Renal cortical epithelial cell (primary cell): ENCODE data around the gene OR2T4. TPM values are rescaled to one million over a fixed set of nuclear protein-coding genes. Genes with fewer than 3 reads are reported as not detected.

Source experiments
- DNase-seq: peaks from one replicate; pipeline ENCODE4 v3.0.0-alpha.2; 2011; ENCODE audit warnings: low read depth
- total RNA-seq: library from RNA; depleted of rRNA; stranded (reverse); fragments of >200 nt; gene quantifications from 2 replicates; pipeline ENCODE4 v1.2.3, GENCODE V29; 2014

The OR2T4 gene, protein sequence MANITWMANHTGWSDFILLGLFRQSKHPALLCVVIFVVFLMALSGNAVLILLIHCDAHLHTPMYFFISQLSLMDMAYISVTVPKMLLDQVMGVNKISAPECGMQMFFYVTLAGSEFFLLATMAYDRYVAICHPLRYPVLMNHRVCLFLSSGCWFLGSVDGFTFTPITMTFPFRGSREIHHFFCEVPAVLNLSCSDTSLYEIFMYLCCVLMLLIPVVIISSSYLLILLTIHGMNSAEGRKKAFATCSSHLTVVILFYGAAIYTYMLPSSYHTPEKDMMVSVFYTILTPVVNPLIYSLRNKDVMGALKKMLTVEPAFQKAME
- total RNA-seq: not detected in 2 replicates

DNA sequence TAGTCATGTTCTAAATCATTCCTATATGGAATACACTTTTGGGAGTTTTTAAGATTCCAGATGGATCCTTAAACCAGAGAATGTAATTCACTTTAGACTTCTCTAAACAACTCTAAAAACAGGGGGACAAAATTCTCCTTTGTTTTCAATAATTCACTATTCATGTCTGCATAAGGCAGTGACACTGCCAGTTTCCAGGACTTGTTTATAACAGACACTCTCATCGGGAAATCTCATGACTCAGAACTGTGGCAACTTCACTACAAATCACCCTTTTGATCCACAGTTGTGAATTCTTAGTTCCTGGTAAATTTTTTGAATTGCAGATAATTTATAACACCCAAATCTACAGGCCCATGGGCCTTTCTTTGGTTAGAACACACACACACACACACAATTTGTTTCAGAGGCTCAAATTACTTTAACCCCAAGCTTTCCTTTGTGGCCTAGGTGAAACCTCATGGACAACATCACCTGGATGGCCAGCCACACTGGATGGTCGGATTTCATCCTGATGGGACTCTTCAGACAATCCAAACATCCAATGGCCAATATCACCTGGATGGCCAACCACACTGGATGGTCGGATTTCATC is at the start of gene OR2T4:
Gene OR2T4, plus strand, starts transcription at position 545 of the 595 bp plus-strand sequence. Its CDS starts 0 bp downstream, at position 545.
- no peak for DNase-seq

DNA sequence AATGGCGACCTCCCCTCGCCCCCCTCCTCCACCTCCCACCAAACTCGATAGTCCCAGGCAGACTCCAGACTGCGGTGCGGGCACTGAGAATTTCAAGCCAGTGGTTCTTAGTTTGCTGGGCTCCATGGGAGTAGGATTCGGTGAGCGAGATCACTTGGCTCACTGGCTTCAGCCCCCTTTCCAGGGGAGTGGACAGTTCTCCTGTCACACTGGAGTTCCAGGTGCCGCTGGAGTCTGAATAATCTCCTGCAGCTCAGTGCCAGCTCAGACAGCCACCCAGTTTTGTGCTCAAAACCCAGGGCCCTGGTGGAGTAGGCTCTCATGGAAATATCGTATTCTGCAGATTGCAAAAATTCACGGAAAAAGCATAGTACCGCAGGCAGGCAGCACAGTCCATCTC is 44.7 kb upstream of the OR2T4 start:
- DNase-seq: no peak

DNA sequence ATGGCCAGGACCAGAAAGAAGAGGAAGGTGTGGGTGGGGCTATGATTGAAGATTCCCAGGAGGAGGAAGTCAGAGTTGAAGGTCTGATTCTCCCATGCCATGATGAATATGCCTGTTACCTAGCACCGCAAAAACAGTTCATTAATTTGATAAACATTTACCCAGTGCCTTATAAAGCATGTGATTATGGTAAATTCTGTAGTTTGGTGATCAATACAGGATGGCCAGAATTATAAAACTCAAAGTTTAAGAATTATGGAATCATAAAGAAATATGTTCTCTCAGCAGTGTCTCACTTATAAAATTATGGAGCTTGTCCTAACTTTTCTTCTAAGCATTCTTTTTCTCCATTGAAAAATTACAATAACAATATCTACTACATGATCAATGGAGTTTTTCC is 37.0 kb upstream of the OR2T4 start, which contains the start of gene OR2M7:
Gene OR2M7, minus strand, starts transcription at position 101 of the 400 bp plus-strand sequence. Its CDS starts 0 bp downstream, at position 101.
- DNase-seq: no peak

DNA sequence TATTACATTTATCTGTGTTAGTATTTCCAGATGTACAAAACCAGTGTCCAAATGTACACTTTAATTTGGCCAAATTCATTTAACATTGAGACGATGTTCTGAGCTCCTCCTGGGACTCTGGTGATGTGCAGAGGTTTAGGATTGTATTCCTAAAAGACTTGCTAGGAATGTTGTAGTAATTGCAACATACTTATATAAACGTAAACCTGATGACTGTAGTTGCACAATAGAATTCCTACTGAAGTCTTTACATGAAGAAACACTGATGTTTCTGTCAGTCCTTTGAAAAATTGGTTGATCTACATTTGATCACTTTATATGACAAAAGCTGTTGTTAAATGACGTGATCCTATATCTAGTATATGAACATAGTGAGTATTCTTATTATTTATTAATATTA is 18.0 kb upstream of the OR2T4 start:
- DNase-seq: no peak

DNA sequence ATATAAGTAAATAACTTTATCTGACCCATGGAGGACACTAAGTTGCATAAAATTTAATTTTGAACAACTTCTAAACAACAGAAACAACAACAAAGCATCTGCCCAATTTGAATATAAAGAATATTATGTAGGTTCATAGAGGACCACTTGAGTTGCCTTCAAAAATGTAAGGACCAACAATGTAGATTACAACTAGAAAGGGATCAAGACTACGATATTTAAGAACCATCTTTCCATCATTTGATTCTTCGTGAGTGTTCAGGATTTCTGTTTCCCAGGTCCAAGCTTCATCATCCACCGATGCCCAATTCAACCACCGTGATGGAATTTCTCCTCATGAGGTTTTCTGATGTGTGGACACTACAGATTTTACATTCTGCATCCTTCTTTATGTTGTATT is 13.0 kb upstream of the OR2T4 start, which contains the start of gene OR14C36:
Gene OR14C36, plus strand, starts transcription at position 301 of the 400 bp plus-strand sequence. Its CDS starts 0 bp downstream, at position 301.
- no peak for DNase-seq

DNA sequence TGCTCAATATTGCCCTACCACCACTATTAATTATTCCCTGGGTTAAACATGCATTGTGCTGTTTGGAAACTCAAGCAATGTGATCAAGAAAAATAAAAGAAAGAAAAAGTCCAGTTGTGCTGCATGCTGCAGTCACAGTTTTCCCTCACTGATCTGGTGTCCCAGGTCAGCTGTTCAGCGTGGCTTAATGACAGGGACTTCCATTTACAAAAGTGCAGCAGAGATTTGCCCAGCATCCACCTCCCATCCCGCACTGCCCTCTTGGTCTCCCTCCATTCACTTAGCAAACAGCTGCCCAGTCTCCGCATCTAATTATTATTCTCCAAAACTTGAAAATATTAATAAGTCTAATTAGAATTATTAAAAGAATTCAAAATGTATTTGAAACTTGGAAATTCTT is 2.0 kb upstream of the OR2T4 start:
- no peak for DNase-seq

DNA sequence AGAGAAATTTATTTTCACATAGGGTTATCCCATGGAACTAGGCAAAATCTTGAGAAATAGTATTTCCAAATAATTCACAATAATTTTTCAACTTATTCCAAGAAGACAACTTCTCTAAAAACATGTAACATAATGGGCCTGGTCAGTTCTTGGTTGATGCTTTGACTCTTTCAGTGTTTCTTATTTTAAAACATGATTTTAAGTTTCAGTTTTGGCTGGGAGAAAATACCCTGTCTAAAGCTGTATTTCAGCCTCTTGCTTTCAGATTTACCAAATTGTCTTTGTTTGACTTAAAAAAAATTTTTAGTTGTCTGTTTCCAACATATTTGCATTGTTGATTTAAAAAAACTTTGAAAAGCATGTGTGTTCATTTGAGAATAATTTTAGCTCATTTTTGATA is 5.1 kb downstream of the OR2T4 start:
- DNase-seq: no peak

DNA sequence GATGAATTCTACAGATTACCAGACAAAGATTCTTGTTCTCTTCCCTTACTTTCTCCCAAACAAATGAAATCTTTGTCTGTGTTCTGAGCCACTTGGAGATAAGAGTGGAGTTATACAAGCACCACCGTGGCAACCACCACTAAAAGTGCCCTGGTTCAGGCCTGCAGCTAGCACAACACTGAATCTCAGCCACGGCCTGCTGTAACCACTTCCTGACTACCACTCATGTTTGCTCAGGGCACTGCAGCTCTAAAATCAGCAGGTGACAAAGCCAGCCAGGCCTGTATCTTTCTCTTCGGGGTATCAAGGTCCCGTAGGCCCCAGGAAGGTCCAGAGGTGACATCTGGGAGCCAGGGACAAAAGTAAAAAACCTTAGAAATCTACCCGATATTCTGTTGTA is 10.9 kb downstream of the OR2T4 start:
- DNase-seq: no peak

DNA sequence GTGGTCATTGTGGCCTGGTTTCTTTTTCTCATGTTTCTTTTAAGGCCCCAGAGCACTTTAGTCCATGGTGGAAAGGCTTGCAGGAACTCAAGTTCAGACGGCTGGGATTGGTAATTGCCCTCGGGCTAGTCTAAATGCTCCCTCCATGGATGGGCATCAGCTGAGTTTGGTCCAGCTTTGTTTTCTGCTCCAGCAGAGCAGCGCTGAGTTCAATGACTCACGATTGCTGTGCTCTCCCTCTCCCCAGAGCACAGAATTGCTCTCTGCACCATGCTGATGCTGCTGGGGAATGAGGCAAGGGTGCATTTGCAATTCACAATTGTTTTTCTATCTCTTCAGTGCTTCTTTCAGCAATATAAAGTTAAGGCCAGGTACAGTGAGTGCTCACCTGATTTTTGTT is 12.3 kb downstream of the OR2T4 start:
- DNase-seq: no peak

DNA sequence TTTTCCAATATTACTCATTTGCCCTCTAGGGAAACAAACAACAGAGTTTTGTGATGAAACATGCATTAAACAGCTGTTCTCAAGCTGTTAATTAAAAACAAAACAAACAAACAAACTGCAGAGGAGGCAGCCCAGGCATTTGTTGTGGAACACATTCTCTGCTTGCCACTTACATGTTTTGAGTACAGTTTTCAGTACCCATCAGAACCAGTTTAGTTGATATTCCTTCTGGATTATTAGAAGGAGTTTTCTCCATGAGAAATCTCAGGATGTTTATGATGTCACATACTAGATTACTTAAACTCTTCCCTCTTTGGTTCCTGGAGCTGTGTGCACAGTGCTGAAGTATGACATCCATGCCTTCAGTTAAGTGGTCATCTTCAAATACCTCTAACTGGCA is 14.0 kb downstream of the OR2T4 start, which contains the start of gene OR2T6:
Gene OR2T6, plus strand, starts transcription at position 301 of the 400 bp plus-strand sequence. CDS start 11,863 bp downstream, outside the sequence.
- DNase-seq: no peak

DNA sequence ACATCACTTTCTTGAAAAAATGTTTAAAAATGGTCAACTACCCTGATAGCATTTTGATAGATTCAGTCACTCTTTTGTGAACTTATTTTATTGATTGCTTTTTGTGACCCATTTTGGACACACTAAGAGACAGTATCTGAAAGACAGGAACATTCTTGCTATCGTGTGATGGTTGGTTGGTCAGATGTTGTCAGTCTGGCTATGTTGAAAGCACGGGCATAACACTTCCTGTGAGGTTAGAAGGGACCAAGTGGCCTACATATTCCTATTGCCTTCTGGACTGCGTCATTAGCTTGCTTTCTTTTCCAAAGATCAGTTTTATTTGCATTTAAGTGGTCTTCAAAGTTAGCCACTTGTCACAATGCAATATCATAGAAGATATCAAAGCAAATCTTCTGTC is 15.5 kb downstream of the OR2T4 start:
- no peak for DNase-seq

DNA sequence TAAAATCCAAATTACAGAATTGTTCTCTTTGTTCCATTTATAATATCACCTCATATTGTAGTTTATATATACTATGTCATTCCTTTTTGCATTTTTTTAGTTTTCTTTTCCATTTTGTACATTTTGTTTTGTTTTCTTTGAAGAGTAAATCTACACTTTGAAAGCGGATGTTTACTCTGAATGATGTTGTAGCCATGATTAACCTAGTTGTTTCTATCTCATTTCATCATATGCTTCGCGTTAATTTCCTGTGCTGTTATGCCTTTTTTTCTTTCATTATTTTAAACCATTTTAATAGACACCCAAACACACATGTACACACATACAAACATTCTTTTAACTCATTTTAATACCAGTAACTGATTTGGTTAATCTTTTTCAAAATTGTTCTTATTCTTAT is 19.4 kb downstream of the OR2T4 start:
- no peak for DNase-seq

DNA sequence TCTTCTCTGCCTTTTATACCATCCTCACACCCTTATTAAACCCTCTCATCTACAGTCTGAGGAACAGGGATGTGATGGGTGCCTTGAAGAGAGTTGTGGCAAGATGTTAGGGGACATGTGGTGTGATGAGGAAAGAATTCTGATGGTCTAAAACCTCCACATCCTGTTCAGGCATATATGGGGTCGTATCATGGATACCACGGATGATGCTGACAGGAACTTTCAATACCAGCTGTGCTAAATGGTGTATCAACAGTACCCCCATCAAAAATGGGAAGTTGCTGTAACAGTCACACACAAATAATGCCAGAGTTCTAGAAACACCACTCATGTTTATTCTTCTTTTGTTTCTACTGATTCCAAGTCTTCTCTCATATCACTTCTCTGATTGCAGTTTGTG is 27.0 kb downstream of the OR2T4 start:
- no peak for DNase-seq

DNA sequence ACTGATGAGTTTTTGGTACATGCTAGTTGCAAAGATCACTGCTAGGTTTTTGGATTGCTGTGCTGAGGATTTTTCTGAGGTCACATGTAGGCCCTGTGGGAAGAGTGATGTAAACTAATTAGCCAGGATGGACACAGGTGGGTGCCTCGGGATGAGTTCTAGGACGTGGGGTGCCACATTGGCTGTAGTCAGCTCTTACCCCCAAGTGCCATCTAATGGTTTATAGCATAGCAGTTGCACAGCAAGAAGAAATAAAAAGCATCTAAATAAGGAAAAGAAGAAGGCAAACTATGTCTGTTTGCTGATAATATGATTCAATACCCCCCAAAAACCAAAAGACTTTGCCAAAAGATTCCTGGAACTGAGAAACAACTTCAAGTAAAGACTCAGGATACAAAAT is 31.6 kb downstream of the OR2T4 start:
- DNase-seq: no peak

DNA sequence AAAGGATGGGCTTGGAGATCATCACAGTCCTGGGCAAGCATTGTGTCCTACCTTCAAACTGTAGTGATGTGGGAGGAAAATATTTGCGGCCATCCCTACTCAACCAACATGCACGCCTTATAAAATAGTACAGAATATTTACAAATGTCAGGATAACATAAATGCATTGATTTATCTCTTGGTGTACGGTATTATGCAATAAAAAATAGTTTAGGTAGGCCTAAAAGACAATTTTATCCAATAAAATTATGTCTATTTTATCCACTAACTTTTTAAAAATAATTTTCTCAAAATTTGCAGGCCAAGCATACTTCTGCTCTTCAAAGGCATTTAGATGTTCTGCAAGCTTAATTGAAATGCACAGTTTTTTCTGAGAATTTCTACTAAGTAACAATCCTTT is 41.3 kb downstream of the OR2T4 start, which contains the start of gene OR2T1:
Gene OR2T1, plus strand, starts transcription at position 301 of the 400 bp plus-strand sequence. CDS start 3,100 bp downstream, outside the sequence.
- DNase-seq: no peak

DNA sequence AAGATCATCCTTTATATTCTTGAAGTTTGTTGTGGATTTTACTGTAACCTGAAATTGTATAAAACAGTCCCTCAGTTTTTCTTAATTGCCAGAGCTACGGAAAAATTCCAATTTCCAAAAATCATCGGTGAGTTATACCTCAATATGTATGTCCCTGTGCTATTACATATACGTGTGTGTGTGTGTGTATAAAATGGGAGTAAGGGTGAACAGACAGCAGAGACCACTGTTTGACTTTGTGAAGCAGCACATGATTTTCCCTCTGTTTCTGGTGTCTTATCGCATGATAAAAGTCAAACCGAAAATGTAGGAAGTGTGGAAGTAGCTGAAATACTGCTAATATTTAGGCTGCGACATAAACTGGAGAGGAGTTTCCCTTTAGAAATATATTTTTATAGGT is 42.6 kb downstream of the OR2T4 start:
- no peak for DNase-seq

DNA sequence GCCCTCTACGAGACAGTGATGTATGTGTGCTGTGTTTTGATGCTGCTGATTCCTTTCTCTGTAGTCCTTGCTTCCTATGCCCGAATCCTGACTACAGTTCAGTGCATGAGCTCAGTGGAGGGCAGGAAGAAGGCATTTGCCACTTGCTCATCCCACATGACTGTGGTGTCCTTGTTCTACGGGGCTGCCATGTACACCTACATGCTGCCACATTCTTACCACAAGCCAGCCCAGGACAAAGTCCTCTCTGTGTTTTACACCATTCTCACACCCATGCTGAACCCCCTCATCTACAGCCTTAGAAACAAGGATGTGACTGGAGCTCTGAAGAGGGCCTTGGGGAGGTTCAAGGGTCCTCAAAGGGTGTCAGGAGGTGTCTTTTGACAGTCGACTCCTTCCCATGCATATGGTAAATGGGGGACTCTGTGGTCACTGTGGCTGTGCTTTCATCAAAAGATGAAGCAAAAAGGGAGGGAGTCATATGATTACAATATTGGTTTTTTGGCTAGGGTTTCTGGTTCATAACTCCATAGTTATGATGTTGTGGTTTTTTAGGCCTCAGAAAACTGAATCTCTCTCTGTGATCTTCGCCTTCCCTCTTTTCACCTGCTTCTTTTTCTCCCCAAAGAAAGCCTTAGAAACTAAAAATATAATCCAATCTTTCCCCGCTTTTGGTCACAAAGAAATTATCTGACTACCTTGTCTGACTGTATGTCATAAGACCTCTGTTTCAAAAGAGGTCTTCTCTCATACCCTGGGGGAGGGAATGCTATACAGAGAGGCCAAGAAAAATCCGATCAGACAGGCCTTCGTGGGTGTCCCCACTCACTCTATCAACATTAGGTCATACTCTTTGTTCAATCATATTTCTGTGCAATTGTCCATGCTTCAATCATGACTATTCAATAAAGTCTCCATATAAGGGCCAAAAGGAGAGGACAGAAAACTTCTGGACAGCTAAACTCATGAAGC is 45.5 kb downstream of the OR2T4 start:
- no peak for DNase-seq

Other genes with a start within 250 kb of the OR2T4 start
- gene OR2M5, start 216.5 kb upstream of the OR2T4 start, total RNA-seq: not detected in 2 replicates
- not detected in 2 replicates for gene OR2M2, start 186.8 kb upstream of the OR2T4 start, total RNA-seq
- not detected in 2 replicates for gene OR2M3, start 164.4 kb upstream of the OR2T4 start, total RNA-seq
- not detected in 2 replicates for gene OR2M4, start 130.2 kb upstream of the OR2T4 start, total RNA-seq
- gene OR2T33, start 83.7 kb upstream of the OR2T4 start, total RNA-seq: not detected in 2 replicates
- gene OR2T12, start 58.2 kb upstream of the OR2T4 start, total RNA-seq: not detected in 2 replicates
- not detected in 2 replicates for gene OR2M7, start 37.1 kb upstream of the OR2T4 start, total RNA-seq
- gene OR14C36, start 12.9 kb upstream of the OR2T4 start, total RNA-seq: not detected in 2 replicates
- gene OR2T6, start 14.1 kb downstream of the OR2T4 start, total RNA-seq: not detected in 2 replicates
- not detected in 2 replicates for gene OR2T1, start 41.4 kb downstream of the OR2T4 start, total RNA-seq
- gene OR2T2, start 84.0 kb downstream of the OR2T4 start, total RNA-seq: not detected in 2 replicates
- gene OR2T3, start 111.7 kb downstream of the OR2T4 start, total RNA-seq: not detected in 2 replicates
- not detected in 2 replicates for gene OR2T5, start 126.9 kb downstream of the OR2T4 start, total RNA-seq
- gene OR2G6, start 146.4 kb downstream of the OR2T4 start, total RNA-seq: 0.05 TPM in 1 of 2 replicates, not detected in the other
- 0.10 TPM in 1 of 2 replicates, not detected in the other for gene OR2T29, start 201.1 kb downstream of the OR2T4 start, total RNA-seq
- gene OR2T34, start 213.1 kb downstream of the OR2T4 start, total RNA-seq: not detected in 2 replicates
- 0.20 TPM in 1 of 2 replicates, not detected in the other for gene OR2T10, start 236.0 kb downstream of the OR2T4 start, total RNA-seq